NB4 (cell line): ENCODE data around the gene WNT7B.

ENCODE experiments used
- DNase-seq: peaks from one replicate; pipeline ENCODE4 v3.0.0; 2010; ENCODE audit warnings: low read depth
- H3K4me3 ChIP-seq: one replicate; pipeline ENCODE4 v1.5.1; 2011; ENCODE audit warnings: mild to moderate bottlenecking, low read depth, low read length, moderate library complexity
- MYC ChIP-seq: IDR thresholded peaks from 2 replicates; pipeline ENCODE4 v1.6.1; 2011; ENCODE audit warnings: low read depth, low read length
- POLR2A ChIP-seq: IDR thresholded peaks from 2 replicates; pipeline ENCODE4 v1.6.1; 2011; ENCODE audit warnings: mild to moderate bottlenecking; ENCODE audit not compliant: insufficient read length; ENCODE audit errors: extremely low read depth
- TF ChIP-seq, protein P1 (sequence below): IDR thresholded peaks from one replicate; pipeline ENCODE4 v1.5.1; 2012; ENCODE audit warnings: low read depth, low read length
- TF ChIP-seq, protein P2 (sequence below): IDR thresholded peaks from 2 replicates; pipeline ENCODE4 v1.6.1; 2011; ENCODE audit warnings: low read depth, low read length

The WNT7B gene

DNA sequence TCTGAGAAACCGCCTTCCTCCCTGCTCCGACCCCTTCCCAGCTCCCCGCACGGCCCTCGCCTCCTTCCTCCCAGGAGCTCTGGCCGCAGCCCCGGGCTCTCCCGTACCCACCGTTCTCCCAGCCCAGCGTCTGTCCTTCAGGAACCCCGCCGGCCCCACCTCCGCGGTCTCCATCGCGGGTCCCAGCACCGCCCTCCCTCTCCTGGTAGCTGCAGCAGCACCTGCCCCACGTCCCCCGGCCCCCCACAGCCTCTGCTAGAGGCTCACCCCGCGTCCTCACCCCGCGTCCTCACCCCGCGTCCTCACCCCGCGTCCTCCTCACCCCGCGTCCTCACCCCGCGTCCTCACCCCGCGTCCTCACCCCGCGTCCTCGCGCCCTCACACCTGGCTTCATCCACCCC lies 85.9 kb downstream of the WNT7B start:
- no peak for DNase-seq
- TF ChIP-seq POLR2A: no peak
- TF ChIP-seq, protein P1, sequence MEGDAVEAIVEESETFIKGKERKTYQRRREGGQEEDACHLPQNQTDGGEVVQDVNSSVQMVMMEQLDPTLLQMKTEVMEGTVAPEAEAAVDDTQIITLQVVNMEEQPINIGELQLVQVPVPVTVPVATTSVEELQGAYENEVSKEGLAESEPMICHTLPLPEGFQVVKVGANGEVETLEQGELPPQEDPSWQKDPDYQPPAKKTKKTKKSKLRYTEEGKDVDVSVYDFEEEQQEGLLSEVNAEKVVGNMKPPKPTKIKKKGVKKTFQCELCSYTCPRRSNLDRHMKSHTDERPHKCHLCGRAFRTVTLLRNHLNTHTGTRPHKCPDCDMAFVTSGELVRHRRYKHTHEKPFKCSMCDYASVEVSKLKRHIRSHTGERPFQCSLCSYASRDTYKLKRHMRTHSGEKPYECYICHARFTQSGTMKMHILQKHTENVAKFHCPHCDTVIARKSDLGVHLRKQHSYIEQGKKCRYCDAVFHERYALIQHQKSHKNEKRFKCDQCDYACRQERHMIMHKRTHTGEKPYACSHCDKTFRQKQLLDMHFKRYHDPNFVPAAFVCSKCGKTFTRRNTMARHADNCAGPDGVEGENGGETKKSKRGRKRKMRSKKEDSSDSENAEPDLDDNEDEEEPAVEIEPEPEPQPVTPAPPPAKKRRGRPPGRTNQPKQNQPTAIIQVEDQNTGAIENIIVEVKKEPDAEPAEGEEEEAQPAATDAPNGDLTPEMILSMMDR: no peak
- TF ChIP-seq MYC: no peak
- TF ChIP-seq, protein P2, sequence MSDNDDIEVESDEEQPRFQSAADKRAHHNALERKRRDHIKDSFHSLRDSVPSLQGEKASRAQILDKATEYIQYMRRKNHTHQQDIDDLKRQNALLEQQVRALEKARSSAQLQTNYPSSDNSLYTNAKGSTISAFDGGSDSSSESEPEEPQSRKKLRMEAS: no peak
- H3K4me3 ChIP-seq: no peak overlapping the region

DNA sequence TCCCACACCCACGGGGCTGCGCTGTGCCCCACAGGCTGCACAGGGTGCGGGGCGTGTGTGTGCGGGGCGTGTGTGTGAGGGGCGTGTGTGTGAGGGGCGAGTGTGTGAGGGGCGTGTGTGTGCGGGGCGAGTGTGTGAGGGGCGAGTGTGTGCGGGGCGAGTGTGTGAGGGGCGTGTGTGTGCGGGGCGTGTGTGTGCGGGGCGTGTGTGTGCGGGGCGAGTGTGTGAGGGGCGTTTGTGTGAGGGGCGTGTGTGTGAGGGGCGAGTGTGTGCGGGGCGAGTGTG lies 86.7 kb downstream of the WNT7B start:
- H3K4me3 ChIP-seq: no peak overlapping the region
- DNase-seq: no peak
- TF ChIP-seq, protein P2: no peak
- TF ChIP-seq, protein P1: no peak
- no peak for TF ChIP-seq MYC
- no peak for TF ChIP-seq POLR2A

DNA sequence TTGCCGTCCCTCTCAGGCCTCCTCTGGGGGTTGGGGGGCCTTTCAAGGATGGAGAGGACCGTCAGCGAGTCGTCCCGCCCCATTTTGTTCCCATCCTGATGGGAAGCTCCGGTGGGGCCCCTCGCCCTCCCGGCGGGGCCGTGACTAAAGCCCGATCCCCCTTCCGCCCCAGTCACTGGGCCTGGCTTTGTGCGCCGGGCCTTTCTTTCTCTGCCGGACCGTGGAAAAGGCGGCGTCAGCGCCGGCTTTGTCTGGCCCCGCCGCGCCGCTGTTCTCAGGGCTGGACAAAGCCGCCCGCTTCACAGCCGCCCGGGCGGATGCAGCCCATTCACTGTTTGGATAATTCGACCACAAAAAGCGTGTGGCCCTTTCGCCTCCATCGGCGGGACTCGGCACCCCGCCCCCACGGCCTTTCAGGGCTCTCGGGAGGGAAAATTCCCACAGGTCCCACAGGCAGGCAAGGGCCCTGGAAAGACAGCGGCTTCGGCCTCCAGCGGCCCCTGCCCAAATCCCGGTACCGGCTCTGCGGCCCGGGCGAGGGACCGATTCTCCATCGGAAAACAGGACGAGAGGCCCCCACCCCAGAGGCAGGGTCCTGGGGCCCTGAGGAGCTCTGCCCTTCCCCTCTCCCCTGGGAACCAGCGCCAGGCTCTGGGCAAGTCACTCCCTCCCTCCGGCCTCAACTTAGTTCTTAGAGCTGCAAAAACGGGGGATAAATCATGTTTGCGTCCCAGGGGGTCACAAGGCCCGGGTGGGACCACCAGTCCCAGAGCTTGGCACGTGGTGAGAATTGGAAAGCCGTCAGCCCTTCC lies 87.2 kb downstream of the WNT7B start:
- DNase-seq: no peak
- TF ChIP-seq, protein P2: no peak
- TF ChIP-seq POLR2A (no peak), MYC (no peak)
- TF ChIP-seq, protein P1: no peak
- H3K4me3 ChIP-seq: no peak overlapping the region

DNA sequence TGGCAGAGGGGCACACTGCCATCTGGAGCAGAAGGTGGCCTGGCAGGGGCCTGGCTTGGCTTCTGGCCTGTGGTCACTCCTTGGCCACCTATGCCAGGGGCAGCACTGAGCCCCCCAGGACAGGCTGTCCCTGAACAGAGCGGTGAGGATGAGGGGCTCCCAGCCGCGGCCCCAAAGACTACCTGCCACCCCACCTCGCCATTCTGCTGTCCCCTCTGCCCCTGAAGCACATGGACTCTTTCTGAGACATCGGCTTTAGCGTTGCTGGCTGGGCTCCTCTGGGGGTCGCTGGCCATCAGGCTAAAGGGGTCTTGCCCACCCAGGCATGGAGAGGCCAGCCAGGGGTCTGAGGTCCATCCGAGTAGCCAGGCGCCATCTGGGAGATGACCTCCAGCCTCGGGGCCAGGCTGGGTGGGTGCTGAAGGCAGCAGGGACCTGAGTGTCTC lies 87.8 kb downstream of the WNT7B start:
- TF ChIP-seq POLR2A (no peak), MYC (no peak)
- TF ChIP-seq, protein P2: no peak
- TF ChIP-seq, protein P1: no peak
- no peak for DNase-seq
- H3K4me3 ChIP-seq: no peak overlapping the region

DNA sequence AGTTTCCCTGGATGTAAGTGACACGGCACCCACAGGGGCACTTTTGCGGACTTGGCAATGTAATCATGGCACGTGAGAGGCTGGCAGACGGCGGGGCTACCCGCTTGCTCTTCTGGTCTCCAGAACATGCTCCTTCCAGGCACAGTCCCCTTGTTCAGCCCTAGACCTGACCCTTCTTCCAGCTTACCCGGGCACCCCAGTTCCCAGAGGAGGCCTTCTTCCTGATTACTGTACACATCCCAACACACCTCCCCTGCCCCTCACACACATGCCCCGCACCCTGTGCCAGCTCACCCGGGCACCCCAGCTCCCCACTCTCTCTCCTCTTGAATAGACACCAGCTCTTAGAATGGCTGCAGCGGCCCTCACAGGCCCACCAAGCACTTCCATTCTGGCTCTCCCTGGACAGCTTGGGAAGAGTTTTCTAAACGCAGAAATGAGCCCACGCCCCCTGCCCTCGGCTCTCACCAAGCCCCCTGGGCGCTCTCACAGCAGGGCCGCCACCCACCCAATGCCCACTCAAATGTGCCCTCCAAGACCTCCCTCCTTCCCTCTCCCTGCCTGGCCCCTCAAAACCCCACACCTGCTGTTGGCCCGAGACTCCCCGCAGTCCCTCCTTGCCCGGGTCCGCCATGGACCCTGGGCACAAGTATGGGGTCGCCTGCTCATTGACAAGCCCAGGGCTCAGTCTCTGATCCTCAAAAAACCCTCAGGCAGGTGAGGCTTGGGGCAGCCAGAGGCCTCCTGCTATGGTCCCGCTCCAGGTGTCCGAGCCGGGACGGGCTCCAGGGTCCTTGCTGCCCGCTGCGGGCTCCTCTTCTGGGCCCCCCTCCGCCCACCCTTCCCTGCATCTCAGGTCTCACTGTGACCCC lies 88.5 kb downstream of the WNT7B start:
- no peak for DNase-seq
- TF ChIP-seq MYC (no peak), POLR2A (no peak)
- TF ChIP-seq, protein P1: no peak
- TF ChIP-seq, protein P2: no peak
- no peak overlapping the region for H3K4me3 ChIP-seq
